ENCODE results near the gene ROCK2. TPM values are rescaled to one million over a fixed set of nuclear protein-coding genes. Genes with fewer than 3 reads are reported as not detected.

Gene ROCK2
- total and polyA plus RNA-seq, 2 of the 13 experiments (the other 11 are each of a cell fraction or from before 2014, with no cell fraction given) = 38.1 to 119 TPM

DNA sequence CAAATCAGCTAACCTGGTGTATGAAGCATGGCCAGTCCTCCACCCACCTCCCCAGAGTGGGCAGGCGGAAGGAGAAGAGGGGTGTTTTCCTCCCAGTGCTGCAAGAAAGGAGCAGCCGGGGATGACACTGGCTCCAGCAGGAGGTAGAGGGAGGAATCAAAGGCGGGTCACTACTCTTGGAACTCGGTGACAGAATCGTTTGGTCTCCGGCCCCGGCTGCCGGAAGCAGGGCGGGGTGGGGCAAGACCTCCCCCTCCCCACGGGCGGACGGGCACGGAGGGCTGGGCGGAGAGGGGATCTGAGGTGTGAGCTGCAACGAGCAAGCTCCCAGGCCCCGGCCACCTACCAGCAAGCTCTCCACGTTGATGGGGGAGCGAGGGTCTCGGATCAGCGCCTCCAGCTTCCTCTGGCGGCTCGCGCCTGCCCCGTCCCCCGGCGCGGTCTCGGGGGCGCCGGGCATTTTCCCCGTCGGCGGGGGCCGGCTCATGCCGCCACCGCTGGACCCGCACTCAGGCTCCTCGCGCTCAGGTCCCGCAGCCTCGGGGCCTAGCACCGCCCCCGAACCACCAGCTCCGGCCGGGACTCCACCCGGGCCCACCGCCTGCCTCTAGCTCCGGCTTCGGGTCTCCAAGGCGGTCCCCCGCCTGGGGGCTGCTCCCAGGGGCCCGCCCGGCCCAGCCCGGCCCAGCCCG, 640 bp downstream of the ROCK2 start (continued):
- TF ChIP-seq ZNF552 (CRISPR knock-in tag; IDR thresholded peaks at IDR 0.05; ENCODE audit: borderline replicate concordance) (0 out of 2 replicates have a peak, but pooled peaks have one; percentile 53), SNAI1 (CRISPR knock-in tag; IDR thresholded peaks at IDR 0.05; ENCODE audit: borderline replicate concordance) (no peak; the same call in none of the 2 replicates), ZNF547 (CRISPR knock-in tag; IDR thresholded peaks at IDR 0.05) (no peak; the same call in 1 of the 2 replicates), PPARG (CRISPR knock-in tag; conservative IDR thresholded peaks at IDR 0.05) (0 out of 2 replicates have a peak, but pooled peaks have one; percentile 43), ZNF790 (CRISPR knock-in tag; IDR thresholded peaks at IDR 0.05; ENCODE audit: borderline replicate concordance) (peak; percentile 71; the same call in 1 of the 2 replicates), HNRNPH1 (optimal IDR thresholded peaks at IDR 0.05; ENCODE audit: low read depth, low read length) (no peak), ZNF629 (CRISPR knock-in tag; conservative IDR thresholded peaks at IDR 0.05) (no peak), ZSCAN12 (CRISPR knock-in tag; IDR thresholded peaks at IDR 0.05) (no peak), HOXA5 (CRISPR knock-in tag; IDR thresholded peaks at IDR 0.05) (peak; percentile 63; the same call in 1 of the 2 replicates), ZNF160 (CRISPR knock-in tag; IDR thresholded peaks at IDR 0.05) (peak; percentile 84; the same call in 1 of the 2 replicates), ZNF333 (CRISPR knock-in tag; IDR thresholded peaks at IDR 0.05; ENCODE audit: borderline replicate concordance) (peak; percentile 30; the same call in 1 of the 2 replicates), ZBTB7A (CRISPR knock-in tag; IDR thresholded peaks at IDR 0.05) (peak; percentile 94), ZNF569 (CRISPR knock-in tag; IDR thresholded peaks at IDR 0.05; ENCODE audit: borderline replicate concordance) (peak; percentile 65; the same call in 1 of the 2 replicates)
- TF ChIP-seq, protein P1, sequence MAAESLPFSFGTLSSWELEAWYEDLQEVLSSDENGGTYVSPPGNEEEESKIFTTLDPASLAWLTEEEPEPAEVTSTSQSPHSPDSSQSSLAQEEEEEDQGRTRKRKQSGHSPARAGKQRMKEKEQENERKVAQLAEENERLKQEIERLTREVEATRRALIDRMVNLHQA (CRISPR knock-in tag; IDR thresholded peaks at IDR 0.05) = peak; percentile 25; the same call in 1 of the 2 replicates
- TF ChIP-seq, protein P2, sequence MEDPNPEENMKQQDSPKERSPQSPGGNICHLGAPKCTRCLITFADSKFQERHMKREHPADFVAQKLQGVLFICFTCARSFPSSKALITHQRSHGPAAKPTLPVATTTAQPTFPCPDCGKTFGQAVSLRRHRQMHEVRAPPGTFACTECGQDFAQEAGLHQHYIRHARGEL (CRISPR knock-in tag; IDR thresholded peaks at IDR 0.05) = 0 out of 2 replicates have a peak, but pooled peaks have one; percentile 70
- TF ChIP-seq, protein P3, sequence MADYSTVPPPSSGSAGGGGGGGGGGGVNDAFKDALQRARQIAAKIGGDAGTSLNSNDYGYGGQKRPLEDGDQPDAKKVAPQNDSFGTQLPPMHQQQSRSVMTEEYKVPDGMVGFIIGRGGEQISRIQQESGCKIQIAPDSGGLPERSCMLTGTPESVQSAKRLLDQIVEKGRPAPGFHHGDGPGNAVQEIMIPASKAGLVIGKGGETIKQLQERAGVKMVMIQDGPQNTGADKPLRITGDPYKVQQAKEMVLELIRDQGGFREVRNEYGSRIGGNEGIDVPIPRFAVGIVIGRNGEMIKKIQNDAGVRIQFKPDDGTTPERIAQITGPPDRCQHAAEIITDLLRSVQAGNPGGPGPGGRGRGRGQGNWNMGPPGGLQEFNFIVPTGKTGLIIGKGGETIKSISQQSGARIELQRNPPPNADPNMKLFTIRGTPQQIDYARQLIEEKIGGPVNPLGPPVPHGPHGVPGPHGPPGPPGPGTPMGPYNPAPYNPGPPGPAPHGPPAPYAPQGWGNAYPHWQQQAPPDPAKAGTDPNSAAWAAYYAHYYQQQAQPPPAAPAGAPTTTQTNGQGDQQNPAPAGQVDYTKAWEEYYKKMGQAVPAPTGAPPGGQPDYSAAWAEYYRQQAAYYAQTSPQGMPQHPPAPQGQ (CRISPR knock-in tag; IDR thresholded peaks at IDR 0.05; ENCODE audit: borderline replicate concordance) = peak; percentile 76; the same call in 1 of the 2 replicates
- TF ChIP-seq, protein P4, sequence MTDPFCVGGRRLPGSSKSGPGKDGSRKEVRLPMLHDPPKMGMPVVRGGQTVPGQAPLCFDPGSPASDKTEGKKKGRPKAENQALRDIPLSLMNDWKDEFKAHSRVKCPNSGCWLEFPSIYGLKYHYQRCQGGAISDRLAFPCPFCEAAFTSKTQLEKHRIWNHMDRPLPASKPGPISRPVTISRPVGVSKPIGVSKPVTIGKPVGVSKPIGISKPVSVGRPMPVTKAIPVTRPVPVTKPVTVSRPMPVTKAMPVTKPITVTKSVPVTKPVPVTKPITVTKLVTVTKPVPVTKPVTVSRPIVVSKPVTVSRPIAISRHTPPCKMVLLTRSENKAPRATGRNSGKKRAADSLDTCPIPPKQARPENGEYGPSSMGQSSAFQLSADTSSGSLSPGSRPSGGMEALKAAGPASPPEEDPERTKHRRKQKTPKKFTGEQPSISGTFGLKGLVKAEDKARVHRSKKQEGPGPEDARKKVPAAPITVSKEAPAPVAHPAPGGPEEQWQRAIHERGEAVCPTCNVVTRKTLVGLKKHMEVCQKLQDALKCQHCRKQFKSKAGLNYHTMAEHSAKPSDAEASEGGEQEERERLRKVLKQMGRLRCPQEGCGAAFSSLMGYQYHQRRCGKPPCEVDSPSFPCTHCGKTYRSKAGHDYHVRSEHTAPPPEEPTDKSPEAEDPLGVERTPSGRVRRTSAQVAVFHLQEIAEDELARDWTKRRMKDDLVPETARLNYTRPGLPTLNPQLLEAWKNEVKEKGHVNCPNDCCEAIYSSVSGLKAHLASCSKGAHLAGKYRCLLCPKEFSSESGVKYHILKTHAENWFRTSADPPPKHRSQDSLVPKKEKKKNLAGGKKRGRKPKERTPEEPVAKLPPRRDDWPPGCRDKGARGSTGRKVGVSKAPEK (CRISPR knock-in tag; IDR thresholded peaks at IDR 0.05; ENCODE audit: borderline replicate concordance) = no peak

All from HepG2 (cell line).